ENCODE measurements around the gene VASH1.

VASH1 gene

DNA sequence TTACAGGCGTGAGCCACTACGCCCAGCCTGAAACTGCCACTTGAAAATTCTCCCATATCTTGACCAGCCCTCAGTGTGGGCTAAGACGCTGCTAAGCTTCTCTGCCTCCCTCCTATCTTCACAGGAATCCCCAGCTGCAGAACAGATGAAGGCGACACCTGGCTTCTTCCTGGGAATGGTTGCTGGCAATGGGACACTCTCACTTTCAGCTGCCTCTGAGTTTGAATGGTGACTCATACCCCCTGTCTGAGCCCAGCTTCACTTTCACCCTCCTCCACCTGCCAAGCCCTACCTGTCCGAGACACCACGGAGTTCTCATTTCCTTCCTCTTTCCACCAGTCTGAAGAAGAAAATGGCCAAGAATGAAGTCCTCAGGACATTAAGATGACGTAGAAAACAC is 18.3 kb upstream of the VASH1 start:
- no peak for DNase-seq

DNA sequence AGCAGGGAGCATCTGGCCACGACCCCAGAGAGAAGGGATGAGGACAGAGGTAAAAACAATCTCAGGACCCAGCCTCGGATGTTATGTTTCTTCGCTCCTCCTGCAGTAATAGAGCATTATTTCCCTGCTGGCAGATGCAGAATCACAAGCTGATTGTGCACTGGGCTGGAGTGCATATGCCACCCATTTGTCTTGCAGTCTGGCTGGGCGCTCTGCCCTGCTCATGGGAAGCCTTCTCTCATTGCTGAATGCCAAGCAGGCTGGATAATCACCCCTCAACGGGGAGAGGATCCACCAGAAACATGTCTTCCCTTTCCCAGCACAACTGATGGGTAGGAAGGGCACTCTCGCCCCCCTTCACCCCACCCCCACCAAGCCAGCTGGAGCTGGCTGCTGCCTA is 8.5 kb upstream of the VASH1 start:
- DNase-seq, result no peak

- DNase-seq, result no peak
These were observed 7.6 kb upstream of the VASH1 start for GRCh38 chr14:76753541-76754198.

DNA sequence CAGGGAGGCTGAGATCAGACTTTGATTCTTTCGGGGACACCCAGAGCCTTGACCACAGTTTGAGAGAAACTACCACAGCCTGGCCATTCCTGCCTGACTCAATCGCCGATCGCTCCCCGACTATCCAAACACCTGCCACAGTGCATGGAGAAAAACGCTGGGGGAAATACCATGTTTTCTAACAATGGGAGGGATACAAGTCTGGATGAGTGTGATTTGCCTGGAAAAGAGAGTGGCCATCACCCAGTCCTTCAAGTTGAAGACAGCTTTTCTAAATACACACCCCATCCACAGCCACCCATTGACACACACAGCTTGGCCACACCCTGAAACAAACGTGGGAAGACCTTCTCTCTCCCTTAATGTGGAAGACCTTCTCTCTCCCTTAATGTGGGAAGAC is 6.7 kb upstream of the VASH1 start:
- no peak for DNase-seq

GRCh38 chr14:76755610-76756370 is 5.5 kb upstream of the VASH1 start:
- DNase-seq, result no peak

GRCh38 chr14:76756371-76756750 is 4.9 kb upstream of the VASH1 start:
- DNase-seq, result no peak

DNA sequence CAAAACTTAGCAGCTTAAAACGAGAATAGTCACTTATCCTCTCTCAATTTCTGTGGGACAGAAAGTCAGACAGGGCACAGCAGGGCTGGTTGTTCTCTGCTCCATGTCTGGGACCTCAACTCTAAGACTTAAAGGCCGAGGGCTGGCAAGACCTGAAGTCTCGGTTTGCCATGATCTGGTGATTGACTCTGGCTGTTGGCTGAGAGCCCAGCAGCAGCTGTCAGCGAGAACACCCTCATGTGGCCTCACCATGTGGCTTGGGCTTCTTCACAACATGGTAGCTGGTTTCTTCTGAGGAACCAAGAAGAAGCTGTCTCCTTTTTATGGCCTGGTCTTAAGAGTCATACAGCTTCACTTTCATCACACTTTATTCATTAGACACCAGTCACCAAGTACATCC is 1.7 kb upstream of the VASH1 start:
- no peak for DNase-seq

- no peak for DNase-seq
These were observed 735 bp upstream of the VASH1 start for GRCh38 chr14:76760331-76761135.

DNA sequence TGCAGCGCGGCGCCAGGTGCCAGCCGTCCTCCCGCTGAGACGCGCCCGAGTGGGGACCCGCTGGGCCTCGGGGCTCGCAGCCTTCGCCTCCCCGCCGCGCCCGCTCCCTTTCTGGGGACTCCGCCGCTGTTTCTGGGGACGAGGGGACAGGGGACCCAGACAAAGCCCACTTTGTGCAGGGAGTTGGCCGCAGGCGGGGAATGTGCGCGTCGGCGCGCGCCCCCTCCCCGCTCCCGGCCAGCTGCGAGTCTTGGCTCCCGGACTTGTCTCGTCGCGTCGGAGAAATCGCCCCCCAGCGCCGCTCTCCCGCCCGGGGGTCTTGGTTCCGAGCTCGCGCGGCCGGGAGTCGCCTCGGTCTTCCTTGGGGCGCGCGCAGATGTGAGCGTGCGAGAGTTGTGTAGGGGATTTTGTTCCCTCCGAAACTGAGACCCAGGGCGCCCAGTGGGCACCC is 717 bp downstream of the VASH1 start:
- DNase-seq, result no peak

GRCh38 chr14:76762411-76763095 is 1.3 kb downstream of the VASH1 start:
- no peak for DNase-seq

GRCh38 chr14:76763096-76764041 is 2.1 kb downstream of the VASH1 start:
- no peak for DNase-seq

DNA sequence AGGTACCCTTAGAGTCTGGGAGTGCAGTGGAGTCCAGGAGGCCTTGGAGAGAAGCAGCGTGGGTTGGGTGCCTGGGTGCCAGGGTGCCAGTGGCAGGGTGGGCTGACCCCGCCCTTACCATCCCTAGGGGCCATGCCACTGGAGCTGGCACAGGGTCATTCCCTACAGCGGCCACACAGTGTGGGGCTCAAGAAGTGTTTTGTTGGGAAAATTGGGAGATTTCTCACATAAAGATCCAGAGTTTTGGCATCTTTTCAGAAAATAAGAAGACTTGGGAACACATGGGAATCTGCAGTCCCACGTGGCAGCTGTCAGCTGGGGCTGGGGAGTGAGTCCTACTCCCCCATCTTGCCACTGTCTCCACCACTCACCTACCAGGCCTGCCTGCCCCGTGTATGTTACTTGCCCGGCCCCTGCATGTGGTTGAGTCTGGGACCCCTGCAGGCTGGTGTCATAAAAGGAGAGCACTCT is 4.2 kb downstream of the VASH1 start:
- DNase-seq, result no peak

DNA sequence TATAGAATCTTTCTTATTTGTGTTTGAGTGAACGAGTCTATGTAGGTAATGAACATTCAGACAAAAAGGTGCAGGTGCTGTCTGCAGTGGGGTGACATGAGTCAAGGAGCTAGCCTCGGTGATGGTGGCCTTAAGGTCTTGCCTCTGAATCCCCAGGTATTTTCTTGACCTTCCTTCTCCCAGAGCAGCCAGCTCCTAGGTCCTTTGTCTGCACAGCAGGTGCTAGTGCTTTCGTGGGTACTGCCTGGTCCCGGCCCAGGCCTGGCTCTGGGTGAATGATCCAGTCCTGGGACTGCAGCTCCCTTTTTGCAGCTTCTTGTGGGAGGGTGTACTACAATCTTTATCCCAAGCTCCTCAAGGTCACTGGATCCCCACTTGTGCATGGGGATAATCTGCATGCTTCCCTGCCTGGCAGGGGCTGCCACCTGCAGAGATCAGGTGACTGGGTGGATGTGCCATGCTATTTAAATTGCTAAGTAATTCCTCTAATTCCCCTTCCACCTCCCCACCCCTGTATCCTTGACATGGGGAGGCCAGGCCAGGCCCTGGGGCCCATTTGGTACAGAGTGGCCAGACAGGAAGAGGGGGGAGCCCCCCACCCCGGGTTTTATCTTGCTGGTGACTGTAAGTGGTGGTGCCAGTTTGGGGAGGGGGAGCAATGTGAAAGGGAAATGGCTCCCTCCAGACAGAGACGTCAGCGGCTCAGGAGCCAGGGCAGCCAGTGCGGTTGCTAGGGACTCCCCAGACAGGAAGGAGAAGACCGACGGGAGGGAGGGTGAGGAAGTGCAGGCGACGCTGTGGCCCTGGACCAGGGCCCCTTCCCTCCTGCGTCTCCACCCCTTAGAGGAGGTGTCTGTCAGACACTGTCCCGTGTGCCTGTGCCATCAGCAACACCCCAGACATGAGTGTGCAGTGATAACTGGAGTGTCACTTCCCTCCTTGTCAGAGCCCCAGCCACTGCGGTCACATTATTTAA is 6.7 kb downstream of the VASH1 start:
- no peak for DNase-seq

GRCh38 chr14:76768671-76769500 is 7.6 kb downstream of the VASH1 start:
- no peak for DNase-seq

DNA sequence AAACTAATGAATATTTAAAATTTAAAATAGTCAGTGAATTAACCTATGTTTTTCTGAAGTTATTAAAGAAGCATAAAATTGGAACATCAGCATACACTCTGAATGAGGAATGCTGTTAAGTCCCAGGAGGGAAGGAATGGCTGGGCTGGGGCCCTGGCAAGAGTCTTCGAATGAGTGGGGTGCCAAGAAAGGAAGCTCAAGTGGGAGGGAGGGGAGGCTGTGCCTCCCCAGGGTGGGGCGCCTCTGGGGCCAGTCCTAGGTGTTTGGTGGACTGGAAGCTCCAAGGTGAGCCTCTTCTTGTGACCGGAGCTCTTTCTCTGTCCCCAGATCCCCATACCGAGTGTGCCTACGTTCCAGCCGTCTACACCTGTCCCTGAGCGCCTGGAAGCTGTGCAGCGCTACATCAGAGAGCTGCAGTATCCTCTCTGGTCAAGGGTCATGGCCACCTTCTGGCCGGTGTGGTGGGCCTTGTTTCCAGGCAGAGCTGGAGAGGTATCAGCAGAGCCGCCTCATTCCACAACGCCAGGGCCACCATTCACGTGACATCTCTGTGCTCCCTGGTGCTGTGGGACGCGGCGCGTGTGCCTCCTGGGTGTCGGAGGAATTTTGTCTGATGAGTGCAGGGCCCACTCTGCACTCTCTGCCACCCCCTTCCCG is 8.5 kb downstream of the VASH1 start:
- no peak for DNase-seq

DNA sequence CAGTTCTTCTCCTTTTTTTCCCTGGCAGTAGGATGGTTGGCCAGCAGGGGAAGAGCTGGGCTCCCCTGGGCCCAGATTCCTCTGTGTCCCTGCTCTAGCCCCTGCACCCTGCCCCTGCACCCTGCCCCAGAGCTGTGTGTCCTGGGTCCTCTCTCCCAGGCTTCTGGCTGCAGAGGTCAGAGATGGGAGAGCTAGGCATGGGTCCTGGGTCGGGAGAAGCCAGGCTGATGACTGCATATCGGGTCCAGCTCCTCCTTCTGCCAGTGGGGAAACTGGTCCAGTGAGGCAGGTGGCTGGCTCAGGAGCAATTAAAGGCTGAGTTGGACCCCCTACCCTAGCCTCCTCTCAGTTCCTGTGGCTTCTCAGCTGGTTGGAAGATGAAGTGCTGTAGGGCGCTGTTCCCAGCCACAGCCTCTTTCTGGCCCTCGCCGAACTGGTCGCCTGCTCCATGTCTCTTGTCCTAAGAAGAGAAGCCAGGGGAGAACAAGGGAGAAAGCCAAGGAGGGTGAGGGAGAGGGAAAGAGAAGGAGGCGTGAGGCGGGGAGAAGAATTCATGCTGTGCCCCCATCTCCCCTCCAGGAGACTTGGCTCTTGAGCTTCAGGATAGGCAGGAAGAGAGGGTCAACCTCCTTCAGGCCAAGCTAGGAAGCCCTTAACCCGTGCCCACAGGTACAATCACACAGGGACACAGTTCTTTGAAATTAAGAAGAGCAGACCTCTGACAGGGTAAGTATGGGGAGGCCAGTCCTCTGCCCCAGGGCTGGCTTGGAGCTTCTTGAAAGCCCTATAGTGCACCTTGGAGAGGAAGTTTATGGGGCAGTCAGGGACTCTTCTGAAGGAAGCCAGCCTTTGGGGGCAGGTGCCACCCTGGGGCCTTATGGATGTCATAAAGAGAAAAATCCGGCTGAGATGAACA is 9.5 kb downstream of the VASH1 start:
- DNase-seq, result no peak

DNA sequence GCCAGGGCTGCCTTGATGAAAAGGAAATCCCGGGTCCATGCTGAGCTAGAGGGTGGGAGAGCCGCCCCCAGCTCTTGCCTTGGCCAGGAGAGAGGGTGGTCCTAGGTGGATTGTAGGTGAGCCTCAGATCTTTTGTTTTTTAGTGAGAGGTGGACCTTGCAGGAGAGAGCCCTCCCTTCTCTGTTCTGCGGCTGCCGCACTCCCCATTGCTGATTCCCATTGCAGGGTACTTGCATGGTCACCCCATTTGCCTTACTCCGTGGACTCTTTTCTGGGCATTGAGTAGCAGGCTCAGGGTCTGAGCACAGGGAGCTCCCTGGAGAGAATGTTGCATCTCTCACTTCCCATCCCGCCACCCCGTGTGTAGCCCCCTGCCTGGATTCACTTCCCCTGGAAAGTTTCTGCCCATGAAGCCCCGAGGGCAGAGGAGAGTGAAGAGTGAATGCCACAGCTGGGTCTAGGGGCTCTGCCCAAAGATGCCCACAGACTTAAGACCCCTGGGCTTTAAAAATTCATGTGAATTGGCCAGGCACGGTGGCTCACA is 10.2 kb downstream of the VASH1 start:
- DNase-seq, result no peak

Measured in SW 1271 (cell line).